SK-N-SH (cell line): ENCODE results near the gene DES. TPM values are rescaled to one million over a fixed set of nuclear protein-coding genes. Genes with fewer than 3 reads are reported as not detected.

Experiments used
- CTCF ChIA-PET: fragments of 300-600, 350-600 bp; formaldehyde crosslinking; extraction: SDS; loops from one replicate; lab custom pipeline; 2021; lab: Yijun Ruan, JAX
- POLR2A ChIA-PET: fragments of 350-600 bp; sonication (Branson Sonifier 250); formaldehyde crosslinking; extraction: SDS; loops from one replicate; lab custom pipeline; 2020; ENCODE audit warnings: antibody characterized with exemption, inconsistent platforms; lab: Yijun Ruan, JAX
- DNase-seq: peaks from one replicate; pipeline ENCODE4 v3.0.0; 2012
- H2AFZ ChIP-seq: fragments of 200-600 bp; sonication (generic); 2 replicates; pipeline ENCODE4 v1.8.1; 2016; ENCODE audit warnings: antibody characterized with exemption, mild to moderate bottlenecking, low read depth
- H3F3A ChIP-seq: fragments of 200-600 bp; sonication (generic); replicated peaks from 2 replicates; pipeline ENCODE3; 2016; ENCODE audit warnings: antibody characterized with exemption, mild to moderate bottlenecking; ENCODE audit not compliant: insufficient read depth
- H3K27ac ChIP-seq, 2 experiments: fragments of 200-500 bp in 1 of 2; fragments of 200-600 bp in 1 of 2; sonication (Bioruptor generic) in 1 of 2; sonication (generic), shearing (Covaris generic) in 1 of 2; 2 replicates each; pipeline versions ENCODE4 v1.5.1 to v1.6.1; 2014 to 2016; ENCODE audit warnings: low read depth in 2 of 2, inconsistent platforms in 1 of 2, low read length in 1 of 2, mild to moderate bottlenecking in 1 of 2, mixed read lengths in 1 of 2
- H3K27me3 ChIP-seq: fragments of 200-600 bp; sonication (generic), shearing (Covaris generic); 2 replicates; pipeline ENCODE4 v1.6.1; 2016; ENCODE audit warnings: mixed run types; ENCODE audit not compliant: insufficient read depth
- H3K36me3 ChIP-seq, 2 experiments: fragments of 200-500 bp in 1 of 2; fragments of 200-600 bp in 1 of 2; sonication (Bioruptor generic) in 1 of 2; sonication (generic) in 1 of 2; replicated peaks in 1 of 2; 2 replicates each; pipeline versions ENCODE3 to v1.5.1; 2014 to 2016; ENCODE audit warnings: low read length in 1 of 2, mild to moderate bottlenecking in 1 of 2; ENCODE audit not compliant: insufficient read depth in 2 of 2, control insufficient read depth in 1 of 2
- H3K4me1 ChIP-seq, 2 experiments: fragments of 200-500 bp in 1 of 2; fragments of 200-600 bp in 1 of 2; sonication (Bioruptor generic) in 1 of 2; sonication (generic), shearing (Covaris generic) in 1 of 2; 2 replicates each; pipeline versions ENCODE4 v1.5.1 to v1.6.1; 2014 to 2016; ENCODE audit warnings: low read depth in 1 of 2, low read length in 1 of 2, mixed run types in 1 of 2; ENCODE audit not compliant: insufficient read depth in 2 of 2, control insufficient read depth in 1 of 2
- H3K4me2 ChIP-seq: fragments of 200-600 bp; sonication (generic), shearing (Covaris generic); 2 replicates; pipeline ENCODE4 v1.6.1; 2017; ENCODE audit warnings: mixed run types
- H3K4me3 ChIP-seq, 2 experiments: fragments of 200-500 bp in 1 of 2; fragments of 200-600 bp in 1 of 2; sonication (Bioruptor generic) in 1 of 2; sonication (generic), shearing (Covaris generic) in 1 of 2; 2 replicates each; pipeline versions ENCODE4 v1.5.1 to v1.8.1; 2014 to 2016; ENCODE audit warnings: low read depth in 2 of 2, inconsistent platforms in 1 of 2, low read length in 1 of 2, mild to moderate bottlenecking in 1 of 2, mixed read lengths in 1 of 2, moderate library complexity in 1 of 2
- H3K79me2 ChIP-seq: fragments of 200-600 bp; sonication (generic); 2 replicates; pipeline ENCODE4 v1.8.1; 2017; ENCODE audit warnings: mild to moderate bottlenecking; ENCODE audit not compliant: insufficient read depth
- H3K9ac ChIP-seq: fragments of 200-600 bp; sonication (generic); 2 replicates; pipeline ENCODE4 v1.6.1; 2017; ENCODE audit warnings: mixed run types
- H3K9me2 ChIP-seq: fragments of 200-600 bp; sonication (generic); 2 replicates; pipeline ENCODE4 v1.6.1; 2017; ENCODE audit warnings: mixed run types
- H3K9me3 ChIP-seq: fragments of 200-600 bp; sonication (generic); 2 replicates; pipeline ENCODE4 v1.6.1; 2017; ENCODE audit warnings: mixed run types, mild to moderate bottlenecking, moderate library complexity
- H4K20me1 ChIP-seq: fragments of 200-600 bp; sonication (generic); 2 replicates; pipeline ENCODE4 v1.6.1; 2017; ENCODE audit warnings: mild to moderate bottlenecking, mixed run types; ENCODE audit not compliant: insufficient read depth
- ELF1 ChIP-seq: IDR thresholded peaks from 2 replicates; pipeline ENCODE4 v1.4.0; 2012
- EZH2phosphoT487 ChIP-seq: fragments of 200-600 bp; sonication (generic); IDR thresholded peaks from 2 replicates; pipeline ENCODE4 v1.6.1; 2017; ENCODE audit warnings: low read depth, mixed run types, mild to moderate bottlenecking, antibody characterized with exemption, moderate library complexity, borderline replicate concordance
- FOXJ3 ChIP-seq: sonication (generic); formaldehyde crosslinking; IDR thresholded peaks from 2 replicates; pipeline ENCODE4 v1.5.1; 2020; ENCODE audit warnings: mild to moderate bottlenecking, missing genetic modification reagents
- FOXM1 ChIP-seq: IDR thresholded peaks from 2 replicates; pipeline ENCODE4 v1.4.0; 2012; ENCODE audit warnings: low read depth, mild to moderate bottlenecking
- GABPA ChIP-seq: IDR thresholded peaks from 2 replicates; pipeline ENCODE4 v1.4.0; 2012; ENCODE audit warnings: low read depth, mild to moderate bottlenecking
- IRF3 ChIP-seq: fragments of 150-350 bp; IDR thresholded peaks from 2 replicates; pipeline ENCODE4 v1.6.1; 2016; ENCODE audit warnings: mild to moderate bottlenecking, low read depth, low read length
- JUND ChIP-seq: IDR thresholded peaks from 2 replicates; pipeline ENCODE4 v1.4.0; 2012
- MEF2A ChIP-seq: IDR thresholded peaks from 2 replicates; pipeline ENCODE4 v1.4.0; 2012; ENCODE audit warnings: low read depth, borderline replicate concordance
- MXI1 ChIP-seq: IDR thresholded peaks from 2 replicates; pipeline ENCODE4 v1.6.1; 2012; ENCODE audit warnings: mild to moderate bottlenecking, low read depth, low read length, improper control_type of control experiment
- RCOR1 ChIP-seq: fragments of 150-350 bp; IDR thresholded peaks from 2 replicates; pipeline ENCODE4 v1.6.1; 2017; ENCODE audit warnings: antibody characterized with exemption, low read length
- RXRA ChIP-seq: IDR thresholded peaks from 2 replicates; pipeline ENCODE4 v1.4.0; 2012; ENCODE audit warnings: low read depth, mild to moderate bottlenecking, borderline replicate concordance
- TAF1 ChIP-seq: IDR thresholded peaks from 2 replicates; pipeline ENCODE4 v1.6.1; 2012; ENCODE audit warnings: low read depth, mild to moderate bottlenecking, low read length, moderate library complexity, borderline replicate concordance
- TCF12 ChIP-seq: IDR thresholded peaks from 2 replicates; pipeline ENCODE4 v1.4.0; 2012
- TEAD4 ChIP-seq: IDR thresholded peaks from 2 replicates; pipeline ENCODE4 v1.4.0; 2012; ENCODE audit warnings: mild to moderate bottlenecking, borderline replicate concordance; ENCODE audit not compliant: insufficient read depth
- ZBTB33 ChIP-seq: IDR thresholded peaks from 2 replicates; pipeline ENCODE4 v1.4.0; 2012; ENCODE audit warnings: low read depth, borderline replicate concordance
- WGBS: methylation state at CpG from one replicate; pipeline ENCODE4 v1.1.6; 2017; ENCODE audit warnings: low lambda C conversion rate; 5-methylcytosine and 5-hydroxymethylcytosine counted together
- polyA plus RNA-seq, 3 experiments: library from polyadenylated mRNA; depleted of rRNA; stranded (reverse); fragments of >200 nt; gene quantifications; 2 replicates each; pipeline ENCODE4 v1.2.3, GENCODE V29; 2012
- TF ChIP-seq, protein P1 (sequence below): IDR thresholded peaks from 2 replicates; pipeline ENCODE4 v1.4.0; 2012; ENCODE audit warnings: low read depth
- TF ChIP-seq, protein P2 (sequence below): IDR thresholded peaks from 2 replicates; pipeline ENCODE4 v1.6.1; 2012; ENCODE audit warnings: mild to moderate bottlenecking, low read depth, low read length, moderate library complexity
- TF ChIP-seq, protein P3 (sequence below): IDR thresholded peaks from 2 replicates; pipeline ENCODE4; 2012

The DES gene
- polyA plus RNA-seq, 1 of the 3 experiments (the other 2 are of a cell fraction) = 0.21 TPM

- no peak for TF ChIP-seq IRF3
- no peak for TF ChIP-seq ZBTB33
- TF ChIP-seq, all 33 proteins: peak for 0
Observed at GRCh38 chr2:219369447-219369861, 48.7 kb upstream of the DES start (continued).

DNA sequence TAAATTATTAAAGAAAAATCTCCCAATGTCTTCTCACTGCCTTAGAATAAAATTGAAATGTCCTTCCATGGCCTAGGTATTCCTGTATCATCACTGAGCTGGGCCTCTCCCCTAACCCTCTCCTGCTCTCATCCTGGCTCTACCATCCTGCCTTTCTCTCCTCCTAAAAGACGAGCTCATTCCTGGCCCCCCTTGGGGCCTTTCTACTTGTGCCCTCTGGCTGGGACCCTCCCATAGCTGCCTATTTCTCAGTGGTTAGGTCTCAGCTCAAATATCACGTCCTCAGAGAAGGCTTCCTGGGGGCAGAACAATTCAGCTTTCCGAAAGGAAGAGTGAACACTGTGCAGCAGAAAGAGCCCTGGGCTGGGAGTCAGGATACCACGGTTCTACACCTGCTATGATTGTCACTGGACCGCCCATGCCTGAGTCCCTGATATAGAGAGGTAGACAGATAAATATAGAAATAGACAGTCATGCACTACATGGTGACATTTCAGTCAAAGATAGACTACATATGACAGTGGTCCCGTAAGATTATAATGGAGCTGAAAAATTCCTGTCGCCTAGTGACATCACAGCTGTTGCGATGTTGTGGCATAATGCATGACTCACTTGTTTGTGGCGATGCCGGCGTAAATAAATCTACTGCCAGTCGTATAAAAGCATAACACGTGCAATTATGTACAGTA is 39.9 kb upstream of the DES start:
- TF ChIP-seq TCF12 (no peak), RXRA (no peak), JUND (no peak), RCOR1 (no peak), ELF1 (no peak), TEAD4 (no peak), MEF2A (no peak), FOXM1 (no peak), GABPA (no peak), TAF1 (no peak), EZH2phosphoT487 (no peak), MXI1 (no peak), IRF3 (no peak), FOXJ3 (CRISPR knock-in tag) (no peak)
- TF ChIP-seq, protein P1, sequence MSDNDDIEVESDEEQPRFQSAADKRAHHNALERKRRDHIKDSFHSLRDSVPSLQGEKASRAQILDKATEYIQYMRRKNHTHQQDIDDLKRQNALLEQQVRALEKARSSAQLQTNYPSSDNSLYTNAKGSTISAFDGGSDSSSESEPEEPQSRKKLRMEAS = no peak
- TF ChIP-seq, protein P2, sequence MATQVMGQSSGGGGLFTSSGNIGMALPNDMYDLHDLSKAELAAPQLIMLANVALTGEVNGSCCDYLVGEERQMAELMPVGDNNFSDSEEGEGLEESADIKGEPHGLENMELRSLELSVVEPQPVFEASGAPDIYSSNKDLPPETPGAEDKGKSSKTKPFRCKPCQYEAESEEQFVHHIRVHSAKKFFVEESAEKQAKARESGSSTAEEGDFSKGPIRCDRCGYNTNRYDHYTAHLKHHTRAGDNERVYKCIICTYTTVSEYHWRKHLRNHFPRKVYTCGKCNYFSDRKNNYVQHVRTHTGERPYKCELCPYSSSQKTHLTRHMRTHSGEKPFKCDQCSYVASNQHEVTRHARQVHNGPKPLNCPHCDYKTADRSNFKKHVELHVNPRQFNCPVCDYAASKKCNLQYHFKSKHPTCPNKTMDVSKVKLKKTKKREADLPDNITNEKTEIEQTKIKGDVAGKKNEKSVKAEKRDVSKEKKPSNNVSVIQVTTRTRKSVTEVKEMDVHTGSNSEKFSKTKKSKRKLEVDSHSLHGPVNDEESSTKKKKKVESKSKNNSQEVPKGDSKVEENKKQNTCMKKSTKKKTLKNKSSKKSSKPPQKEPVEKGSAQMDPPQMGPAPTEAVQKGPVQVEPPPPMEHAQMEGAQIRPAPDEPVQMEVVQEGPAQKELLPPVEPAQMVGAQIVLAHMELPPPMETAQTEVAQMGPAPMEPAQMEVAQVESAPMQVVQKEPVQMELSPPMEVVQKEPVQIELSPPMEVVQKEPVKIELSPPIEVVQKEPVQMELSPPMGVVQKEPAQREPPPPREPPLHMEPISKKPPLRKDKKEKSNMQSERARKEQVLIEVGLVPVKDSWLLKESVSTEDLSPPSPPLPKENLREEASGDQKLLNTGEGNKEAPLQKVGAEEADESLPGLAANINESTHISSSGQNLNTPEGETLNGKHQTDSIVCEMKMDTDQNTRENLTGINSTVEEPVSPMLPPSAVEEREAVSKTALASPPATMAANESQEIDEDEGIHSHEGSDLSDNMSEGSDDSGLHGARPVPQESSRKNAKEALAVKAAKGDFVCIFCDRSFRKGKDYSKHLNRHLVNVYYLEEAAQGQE = no peak
- TF ChIP-seq, protein P3, sequence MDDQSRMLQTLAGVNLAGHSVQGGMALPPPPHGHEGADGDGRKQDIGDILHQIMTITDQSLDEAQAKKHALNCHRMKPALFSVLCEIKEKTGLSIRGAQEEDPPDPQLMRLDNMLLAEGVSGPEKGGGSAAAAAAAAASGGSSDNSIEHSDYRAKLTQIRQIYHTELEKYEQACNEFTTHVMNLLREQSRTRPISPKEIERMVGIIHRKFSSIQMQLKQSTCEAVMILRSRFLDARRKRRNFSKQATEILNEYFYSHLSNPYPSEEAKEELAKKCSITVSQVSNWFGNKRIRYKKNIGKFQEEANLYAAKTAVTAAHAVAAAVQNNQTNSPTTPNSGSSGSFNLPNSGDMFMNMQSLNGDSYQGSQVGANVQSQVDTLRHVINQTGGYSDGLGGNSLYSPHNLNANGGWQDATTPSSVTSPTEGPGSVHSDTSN = no peak
- Histone ChIP-seq H3K4me2 (no peak overlapping the region), H3K36me3 (peaks cover 20 to 25% of the 10 kb centered on the region in 2 experiments), H4K20me1 (no peaks in the 10 kb centered on the region), H3K9ac (no peak overlapping the region), H3K9me2 (no peaks in the 10 kb centered on the region), H3K27me3 (no peaks in the 10 kb centered on the region), H3K4me3 (no peak overlapping the region), H3K27ac (no peak overlapping the region), H3K79me2 (no peaks in the 10 kb centered on the region), H3K4me1 (no peaks in the 10 kb centered on the region), H2AFZ (no peak overlapping the region), H3K9me3 (no peaks in the 10 kb centered on the region), H3F3A (peaks cover 2% of the 10 kb centered on the region)
- CTCF ChIA-PET = interaction anchor here (0.7 to 2.3 kb wide), 4 partner anchors 10 to 163 kb away, joined by 3 to 9 read pairs (median 3); partner anchors contain the start of gene DNPEP
- DNase-seq = no peak
- 94% methylated on average over 13 of the region's 13 CpGs for WGBS
- POLR2A ChIA-PET = interaction anchor here (0.7 kb wide), 1 partner anchor 9 kb away, joined by 3 read pairs; the partner anchor contains the start of gene DNPEP
